GM13976 (cell line): ENCODE results near the gene SULF2.

ENCODE experiments used
- DNase-seq: peaks from one replicate; pipeline ENCODE4 v3.0.0; 2012; ENCODE audit warnings: low spot score
- in situ Hi-C: fragments of 300-500 bp; cut with MboI; formaldehyde crosslinking; loops from one replicate; pipeline ENCODE4 v1.12.0; 2022; ENCODE audit warnings: low sequenced_read_pairs, mixed read lengths, inconsistent platforms; ENCODE audit not compliant: unreplicated experiment
- TF ChIP-seq, protein P1 (sequence below): IDR thresholded peaks from 2 replicates; pipeline ENCODE4 v1.5.1; 2012; ENCODE audit warnings: borderline replicate concordance, mild to moderate bottlenecking; ENCODE audit not compliant: insufficient read depth; ENCODE audit errors: extremely low read depth, missing control alignments, control extremely low read depth

SULF2 gene

DNA sequence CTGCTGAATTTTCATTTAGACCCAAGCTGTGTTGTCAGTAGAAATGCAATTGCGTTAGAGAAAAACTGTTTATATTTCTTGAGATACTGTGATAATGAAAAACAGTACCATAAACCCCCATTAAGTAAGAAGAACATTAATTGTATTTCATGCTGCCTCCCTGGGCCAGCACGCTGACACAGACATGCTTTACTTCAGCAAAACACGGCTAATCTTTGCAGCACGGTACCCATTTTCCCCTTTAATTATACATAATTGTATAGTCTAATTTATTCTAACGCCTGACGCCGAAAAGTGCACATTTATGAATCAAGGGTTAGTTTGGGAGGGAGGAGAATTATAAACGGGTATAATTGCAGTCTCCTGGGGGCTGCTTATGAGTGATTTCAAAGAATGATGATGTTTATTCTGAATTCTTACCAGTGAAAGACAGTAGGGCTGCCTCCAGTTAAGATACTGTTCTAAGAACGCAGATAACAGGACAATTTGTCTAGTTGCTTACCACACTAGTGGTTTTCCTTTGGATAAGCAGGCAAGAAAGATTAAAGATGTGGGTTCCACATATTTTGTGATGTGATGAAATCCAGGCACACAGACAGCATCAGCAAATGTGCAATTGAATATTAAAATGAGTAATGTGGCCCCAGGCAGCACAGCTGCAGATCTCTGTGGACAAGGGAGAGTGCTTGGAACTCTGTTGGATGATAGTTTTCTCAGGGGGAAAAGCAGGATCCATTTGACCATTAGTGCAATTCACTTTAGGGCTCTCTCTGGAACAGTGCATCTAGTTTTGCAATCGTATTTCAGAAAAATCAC, 4.7 kb upstream of the SULF2 start:
- TF ChIP-seq, protein P1, sequence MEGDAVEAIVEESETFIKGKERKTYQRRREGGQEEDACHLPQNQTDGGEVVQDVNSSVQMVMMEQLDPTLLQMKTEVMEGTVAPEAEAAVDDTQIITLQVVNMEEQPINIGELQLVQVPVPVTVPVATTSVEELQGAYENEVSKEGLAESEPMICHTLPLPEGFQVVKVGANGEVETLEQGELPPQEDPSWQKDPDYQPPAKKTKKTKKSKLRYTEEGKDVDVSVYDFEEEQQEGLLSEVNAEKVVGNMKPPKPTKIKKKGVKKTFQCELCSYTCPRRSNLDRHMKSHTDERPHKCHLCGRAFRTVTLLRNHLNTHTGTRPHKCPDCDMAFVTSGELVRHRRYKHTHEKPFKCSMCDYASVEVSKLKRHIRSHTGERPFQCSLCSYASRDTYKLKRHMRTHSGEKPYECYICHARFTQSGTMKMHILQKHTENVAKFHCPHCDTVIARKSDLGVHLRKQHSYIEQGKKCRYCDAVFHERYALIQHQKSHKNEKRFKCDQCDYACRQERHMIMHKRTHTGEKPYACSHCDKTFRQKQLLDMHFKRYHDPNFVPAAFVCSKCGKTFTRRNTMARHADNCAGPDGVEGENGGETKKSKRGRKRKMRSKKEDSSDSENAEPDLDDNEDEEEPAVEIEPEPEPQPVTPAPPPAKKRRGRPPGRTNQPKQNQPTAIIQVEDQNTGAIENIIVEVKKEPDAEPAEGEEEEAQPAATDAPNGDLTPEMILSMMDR, result no peak
- DNase-seq, result no peak
- in situ Hi-C loops, result loop anchor here (10.0 kb wide), 1 partner anchor 825 kb away; no protein-coding TSS in a partner anchor

- in situ Hi-C loops, result loop anchor here (10.0 kb wide), 1 partner anchor 826 kb away; no protein-coding TSS in a partner anchor
- DNase-seq, result no peak
- TF ChIP-seq, protein P1, result no peak
Observed at GRCh38 chr20:47789081-47789763, 3.9 kb upstream of the SULF2 start.

DNA sequence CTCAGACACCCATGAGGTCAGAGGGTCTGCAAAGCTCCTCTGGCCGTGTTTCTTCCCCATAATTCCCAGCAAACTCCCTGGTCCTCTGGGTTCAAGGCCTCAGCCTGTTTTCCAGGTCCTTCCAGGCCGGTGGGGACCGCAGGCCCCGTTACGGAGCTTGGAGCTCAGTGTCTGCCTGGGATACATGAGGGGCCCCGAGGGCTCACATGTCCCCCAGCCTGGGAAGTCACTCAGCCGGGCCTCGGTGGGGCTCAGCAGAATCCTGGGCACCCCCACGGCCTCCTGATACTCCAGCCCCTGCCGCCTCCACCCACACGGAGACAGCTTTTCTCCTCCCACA, 3.4 kb upstream of the SULF2 start:
- TF ChIP-seq, protein P1, result no peak
- in situ Hi-C loops, result loop anchor here (10.0 kb wide), 1 partner anchor 826 kb away; no protein-coding TSS in a partner anchor

GRCh38 chr20:47786765-47787107, 1.5 kb upstream of the SULF2 start:
- in situ Hi-C loops, result loop anchor here (10.0 kb wide), 1 partner anchor 828 kb away; no protein-coding TSS in a partner anchor
- DNase-seq, result no peak

More for the DNA sequence above, 3.4 kb upstream of the SULF2 start:
- DNase-seq, result no peak

DNA sequence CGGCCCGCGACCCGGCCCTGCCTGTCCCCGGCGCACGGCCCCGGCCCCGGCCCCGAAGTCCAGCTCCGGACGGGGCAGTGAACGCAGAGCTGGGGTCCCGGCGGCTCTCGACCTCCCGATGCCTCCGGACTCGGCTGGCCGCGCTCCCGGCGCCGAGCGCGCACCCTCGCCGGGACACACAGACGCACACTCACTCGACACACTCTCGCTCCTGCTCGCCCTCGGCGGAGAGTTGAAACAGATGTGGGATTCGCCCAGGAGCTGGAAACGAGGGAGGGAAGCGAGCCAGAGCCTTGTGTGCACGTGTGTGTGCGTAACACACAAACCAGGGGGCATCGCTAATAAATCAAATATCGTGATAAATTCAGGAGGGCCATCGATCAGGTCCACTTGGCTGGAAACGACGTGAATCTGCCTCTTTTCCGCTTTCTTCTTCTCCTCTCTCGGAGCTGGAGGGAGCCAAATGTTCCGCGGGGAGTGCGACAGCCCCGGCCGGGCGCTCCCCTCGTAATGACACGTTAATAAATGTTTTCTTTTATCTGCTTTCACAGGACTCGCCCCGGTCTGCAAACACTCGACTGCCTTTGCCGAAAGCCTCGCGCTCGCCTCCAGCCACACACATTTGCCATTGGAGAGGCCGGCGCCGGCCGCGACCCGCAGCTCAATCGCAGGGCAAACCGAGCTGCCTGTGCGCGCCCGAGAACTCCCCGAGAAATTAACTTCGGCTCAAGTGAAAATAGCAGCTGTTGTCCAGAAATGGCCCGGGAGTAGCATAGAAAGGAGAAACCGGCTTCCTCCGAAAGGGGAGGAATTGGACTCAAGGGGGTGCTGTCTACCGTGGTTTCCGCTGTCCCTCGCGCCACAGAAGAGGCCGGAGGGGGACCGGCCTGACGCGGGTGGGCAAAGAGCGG, 828 bp upstream of the SULF2 start:
- TF ChIP-seq, protein P1, result peak; percentile 59
- peak; percentile 84 for DNase-seq
- in situ Hi-C loops, result loop anchor here (10.0 kb wide), 1 partner anchor 829 kb away; no protein-coding TSS in a partner anchor

More at GRCh38 chr20:47786765-47787107, 1.5 kb upstream of the SULF2 start:
- TF ChIP-seq, protein P1, result no peak
